GM21390 (cell line): ENCODE measurements around the gene TMEM252.

Experiments
- ATAC-seq: cut with Tn5 transposase; IDR thresholded peaks from one replicate; pipeline ENCODE4 v1.9.1; 2021; ENCODE audit not compliant: unreplicated experiment

TMEM252 gene

GRCh38 chr9:68540712-68541535 lies at the start of gene TMEM252:
TSS of gene TMEM252 (minus strand) at chr9:68540883. CDS start at chr9:68540814, 69 bp downstream.
- no peak for ATAC-seq

GRCh38 chr9:68585034-68585761 lies 44.5 kb upstream of the TMEM252 start:
- ATAC-seq = no peak

GRCh38 chr9:68584189-68585033 lies 43.7 kb upstream of the TMEM252 start:
- peak; percentile 88 for ATAC-seq

GRCh38 chr9:68581696-68582095 lies 41.0 kb upstream of the TMEM252 start:
- no peak for ATAC-seq

GRCh38 chr9:68577774-68578591 lies 37.3 kb upstream of the TMEM252 start:
- peak; percentile 89 for ATAC-seq

- ATAC-seq = no peak
These were observed 35.1 kb upstream of the TMEM252 start for GRCh38 chr9:68575817-68576216.

- no peak for ATAC-seq
These were observed 33.5 kb upstream of the TMEM252 start for GRCh38 chr9:68574150-68574549.

- no peak for ATAC-seq
These were observed 26.9 kb upstream of the TMEM252 start for GRCh38 chr9:68567565-68567964.

- no peak for ATAC-seq
These were observed 21.8 kb upstream of the TMEM252 start for GRCh38 chr9:68562461-68562860.

GRCh38 chr9:68560071-68560844 lies 19.6 kb upstream of the TMEM252 start:
- peak; percentile 53 for ATAC-seq

GRCh38 chr9:68558545-68558944 lies 17.9 kb upstream of the TMEM252 start:
- ATAC-seq = no peak

- no peak for ATAC-seq
These were observed 14.9 kb upstream of the TMEM252 start for GRCh38 chr9:68555437-68556150.

GRCh38 chr9:68552700-68553476 lies 12.2 kb upstream of the TMEM252 start:
- ATAC-seq = no peak

GRCh38 chr9:68551191-68551590 lies 10.5 kb upstream of the TMEM252 start:
- no peak for ATAC-seq

GRCh38 chr9:68548241-68548640 lies 7.6 kb upstream of the TMEM252 start:
- ATAC-seq = no peak

GRCh38 chr9:68547417-68547816 lies 6.7 kb upstream of the TMEM252 start:
- ATAC-seq = no peak

- peak; percentile 76 for ATAC-seq
These were observed 6.1 kb upstream of the TMEM252 start for GRCh38 chr9:68546596-68547390.
